Tibial nerve (tissue), 4 donors: ENCODE measurements around the gene EPAS1. TPM values are rescaled to one million over a fixed set of nuclear protein-coding genes. Genes with fewer than 3 reads are reported as not detected.

Source experiments
- DNase-seq, 2 donors: peaks; one replicate each; pipeline ENCODE4 v3.0.0-alpha.2; 2019; ENCODE audit warnings: low spot score in 2 of 2
- H3K27ac ChIP-seq, 4 donors: fragments of 200-600 bp; sonication (generic) in 3 of 4; one replicate each; pipeline ENCODE4 v1.5.1; 2017 to 2019; ENCODE audit warnings: mild to moderate bottlenecking in 1 of 4
- H3K27me3 ChIP-seq, 2 donors: fragments of 200-600 bp; sonication (generic) in 1 of 2; one replicate each; pipeline versions ENCODE4 v1.5.1 to v1.6.0; 2017 to 2019
- H3K36me3 ChIP-seq, 3 donors: fragments of 200-600 bp; sonication (generic); one replicate each; pipeline ENCODE4 v1.5.1; 2018 to 2019
- H3K4me1 ChIP-seq, 4 donors: fragments of 200-600 bp; sonication (generic) in 3 of 4; one replicate each; pipeline ENCODE4 v1.5.1; 2017 to 2019
- H3K4me3 ChIP-seq, 4 donors: fragments of 200-600 bp; sonication (generic) in 3 of 4; one replicate each; pipeline ENCODE4 v1.5.1; 2017 to 2019; ENCODE audit warnings: mild to moderate bottlenecking in 1 of 4, moderate library complexity in 1 of 4
- H3K9me3 ChIP-seq, 4 donors: fragments of 200-600 bp; sonication (generic) in 3 of 4; one replicate each; pipeline ENCODE4 v1.5.1; 2017 to 2019
- EP300 ChIP-seq, 2 donors: sonication (generic); formaldehyde crosslinking; IDR thresholded peaks; one replicate each; pipeline ENCODE4 v1.6.1; 2017; ENCODE audit warnings: antibody characterized with exemption in 2 of 2, mild to moderate bottlenecking in 1 of 2
- POLR2A ChIP-seq, 2 donors: fragments of 450-650 bp; IDR thresholded peaks; one replicate each; pipeline ENCODE4 v1.6.1; 2017; ENCODE audit warnings: antibody characterized with exemption in 2 of 2, mild to moderate bottlenecking in 2 of 2, moderate library complexity in 2 of 2
- WGBS, 2 donors: methylation state at CpG; one replicate each; pipeline ENCODE4 v1.1.5; 2018; 5-methylcytosine and 5-hydroxymethylcytosine counted together
- total RNA-seq, 4 donors: library from RNA; depleted of rRNA; stranded (reverse); fragments of >200 nt; gene quantifications; one replicate each; pipeline ENCODE4 v1.1.0, GENCODE V29; 2016
- TF ChIP-seq, protein P1 (sequence below), 5 experiments: fragments of 200-600 bp in 3 of 5; fragments of 450-650 bp in 2 of 5; sonication (generic) in 3 of 5; IDR thresholded peaks; one replicate each; pipeline ENCODE4 v1.5.1; 2016 to 2019; ENCODE audit warnings: antibody characterized with exemption in 5 of 5, mild to moderate bottlenecking in 3 of 5, moderate library complexity in 2 of 5

EPAS1 gene
- total RNA-seq, 4 donors from 2014 or later, result 110 to 451 (median 231) TPM

- H3K4me1 ChIP-seq, result peaks cover 0 to 33% (median 25%) of the 10 kb centered on the region in 4 donors
- no peak for DNase-seq
- H3K36me3 ChIP-seq, result no peaks in the 10 kb centered on the region
- no peaks in the 10 kb centered on the region for H3K27me3 ChIP-seq
- H3K27ac ChIP-seq, result no peak overlapping the region
- H3K9me3 ChIP-seq, result no peaks in the 10 kb centered on the region
- H3K4me3 ChIP-seq, result no peak overlapping the region
- TF ChIP-seq EP300 (IDR thresholded peaks at IDR 0.05) (no peak), POLR2A (IDR thresholded peaks at IDR 0.05) (no peak)
- TF ChIP-seq, protein P1, sequence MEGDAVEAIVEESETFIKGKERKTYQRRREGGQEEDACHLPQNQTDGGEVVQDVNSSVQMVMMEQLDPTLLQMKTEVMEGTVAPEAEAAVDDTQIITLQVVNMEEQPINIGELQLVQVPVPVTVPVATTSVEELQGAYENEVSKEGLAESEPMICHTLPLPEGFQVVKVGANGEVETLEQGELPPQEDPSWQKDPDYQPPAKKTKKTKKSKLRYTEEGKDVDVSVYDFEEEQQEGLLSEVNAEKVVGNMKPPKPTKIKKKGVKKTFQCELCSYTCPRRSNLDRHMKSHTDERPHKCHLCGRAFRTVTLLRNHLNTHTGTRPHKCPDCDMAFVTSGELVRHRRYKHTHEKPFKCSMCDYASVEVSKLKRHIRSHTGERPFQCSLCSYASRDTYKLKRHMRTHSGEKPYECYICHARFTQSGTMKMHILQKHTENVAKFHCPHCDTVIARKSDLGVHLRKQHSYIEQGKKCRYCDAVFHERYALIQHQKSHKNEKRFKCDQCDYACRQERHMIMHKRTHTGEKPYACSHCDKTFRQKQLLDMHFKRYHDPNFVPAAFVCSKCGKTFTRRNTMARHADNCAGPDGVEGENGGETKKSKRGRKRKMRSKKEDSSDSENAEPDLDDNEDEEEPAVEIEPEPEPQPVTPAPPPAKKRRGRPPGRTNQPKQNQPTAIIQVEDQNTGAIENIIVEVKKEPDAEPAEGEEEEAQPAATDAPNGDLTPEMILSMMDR (IDR thresholded peaks at IDR 0.05), result no peak
- WGBS, 2 donors, result 83 to 91% methylated on average over 3 of the region's 3 CpGs
Measured at GRCh38 chr2:46304635-46305034, 7.4 kb downstream of the EPAS1 start.

GRCh38 chr2:46305187-46305586 lies 8.0 kb downstream of the EPAS1 start:
- H3K27ac ChIP-seq, result peak overlapping the region in 1 of 4 donors; percentile 20
- no peaks in the 10 kb centered on the region for H3K36me3 ChIP-seq
- DNase-seq, result no peak
- H3K4me3 ChIP-seq, result no peak overlapping the region
- TF ChIP-seq POLR2A (IDR thresholded peaks at IDR 0.05), result no peak
- TF ChIP-seq, protein P1 (IDR thresholded peaks at IDR 0.05), result no peak
- no peak for TF ChIP-seq EP300 (IDR thresholded peaks at IDR 0.05)
- H3K4me1 ChIP-seq, result peaks cover 0 to 29% (median 21%) of the 10 kb centered on the region in 4 donors
- H3K27me3 ChIP-seq, result no peaks in the 10 kb centered on the region
- no peaks in the 10 kb centered on the region for H3K9me3 ChIP-seq
- WGBS, 2 donors, result 82 to 87% methylated on average over 3 of the region's 3 CpGs

- Histone ChIP-seq H3K36me3 (no peaks in the 10 kb centered on the region), H3K27me3 (no peaks in the 10 kb centered on the region), H3K27ac (peak overlapping the region in 1 of 4 donors; percentile 20), H3K9me3 (no peaks in the 10 kb centered on the region), H3K4me1 (peaks cover 0 to 25% (median 16%) of the 10 kb centered on the region in 4 donors), H3K4me3 (no peak overlapping the region)
- no peak for DNase-seq
- WGBS, 2 donors, result 81 to 82% methylated on average over 4 of the region's 4 CpGs
- TF ChIP-seq POLR2A (IDR thresholded peaks at IDR 0.05), result no peak
- TF ChIP-seq, protein P1 (IDR thresholded peaks at IDR 0.05), result no peak
- TF ChIP-seq EP300 (IDR thresholded peaks at IDR 0.05), result no peak
Measured at GRCh38 chr2:46305767-46306166, 8.6 kb downstream of the EPAS1 start.

DNA sequence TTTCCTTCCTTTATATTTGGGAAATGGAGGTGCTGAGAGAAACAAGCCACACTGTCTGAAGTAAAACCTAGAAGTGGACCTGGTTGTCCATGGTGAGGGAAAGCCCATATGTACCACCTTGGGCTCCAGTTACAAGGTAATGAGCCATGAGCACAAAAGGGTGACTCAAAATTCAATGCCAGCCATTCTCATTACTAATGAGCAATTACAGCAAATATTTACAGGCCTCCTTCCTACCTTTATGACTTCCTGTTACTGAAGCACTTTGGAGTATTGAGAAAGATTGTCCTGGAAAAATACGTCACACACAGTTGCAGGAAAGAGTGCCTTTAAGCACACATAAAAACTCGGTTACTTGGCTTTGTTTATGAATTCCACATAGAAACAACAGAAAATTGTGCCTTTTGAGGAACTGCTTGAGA lies 9.1 kb downstream of the EPAS1 start:
- Histone ChIP-seq H3K4me3 (no peak overlapping the region), H3K27me3 (no peaks in the 10 kb centered on the region), H3K36me3 (no peaks in the 10 kb centered on the region), H3K27ac (peak overlapping the region in 2 of 4 donors; percentile 43 to 44), H3K9me3 (no peaks in the 10 kb centered on the region), H3K4me1 (peaks cover 0 to 25% (median 19%) of the 10 kb centered on the region in 4 donors)
- WGBS, 2 donors, result 70 to 76% methylated on average over 2 of the region's 2 CpGs
- no peak for DNase-seq
- peak in 1 of 2 donors; percentile 50 for TF ChIP-seq EP300 (IDR thresholded peaks at IDR 0.05)
- TF ChIP-seq, protein P1 (IDR thresholded peaks at IDR 0.05), result no peak
- TF ChIP-seq POLR2A (IDR thresholded peaks at IDR 0.05), result no peak

- TF ChIP-seq POLR2A (IDR thresholded peaks at IDR 0.05) (no peak), EP300 (IDR thresholded peaks at IDR 0.05) (no peak)
- TF ChIP-seq, protein P1 (IDR thresholded peaks at IDR 0.05), result no peak
- Histone ChIP-seq H3K4me1 (peaks cover 0 to 31% (median 23%) of the 10 kb centered on the region in 4 donors), H3K27ac (peak overlapping the region in 3 of 4 donors; percentile 44 to 57 (median 49)), H3K27me3 (no peaks in the 10 kb centered on the region), H3K36me3 (no peaks in the 10 kb centered on the region), H3K4me3 (no peak overlapping the region), H3K9me3 (no peaks in the 10 kb centered on the region)
- no peak for DNase-seq
- 78 to 81% methylated on average over 8 of the region's 8 CpGs for WGBS, 2 donors
Measured at GRCh38 chr2:46306988-46307655, 9.9 kb downstream of the EPAS1 start.
